Activated CD4-positive, alpha-beta memory T cell treated with anti-CD3 and anti-CD28 coated beads, Interleukin-2, amount 10 ng/mL, durations not matched to agents 7 days and 5 days (primary cell): Measurements from ENCODE around the gene HAS3. TPM values are rescaled to one million over a fixed set of nuclear protein-coding genes. Genes with fewer than 3 reads are reported as not detected.

Source experiments
- total RNA-seq, 2 experiments: library from RNA; stranded (reverse); gene quantifications; one replicate each; pipeline ENCODE4 v1.2.3, GENCODE V29; 2021

Gene HAS3
- total RNA-seq, 2 experiments from 2014 or later = 0.38 to 0.71 TPM

Other genes starting within 250 kb of the HAS3 start
- 100 to 1,000 TPM; 133 to 138 TPM for gene CHTF8, start 26.9 kb downstream of the HAS3 start, total RNA-seq
- gene UTP4, start 27.0 kb downstream of the HAS3 start, total RNA-seq = 10 to 100 TPM; 39.7 to 48.7 TPM
- gene SNTB2, start 81.5 kb downstream of the HAS3 start, total RNA-seq = 10 to 100 TPM; 23.3 to 25.9 TPM
- gene VPS4A, start 205.7 kb downstream of the HAS3 start, total RNA-seq = 10 to 100 TPM; 32.3 to 34.9 TPM
- 1 to 10 TPM; 8.8 to 9.7 TPM for gene PDF, start 224.9 kb downstream of the HAS3 start, total RNA-seq
- 10 to 100 TPM; 30.6 to 30.7 TPM for gene COG8, start 233.9 kb downstream of the HAS3 start, total RNA-seq
- gene NIP7, start 234.1 kb downstream of the HAS3 start, total RNA-seq = 10 to 100 TPM; 36.0 to 36.7 TPM
- gene TMED6, start 246.1 kb downstream of the HAS3 start, total RNA-seq = 1 to 10 TPM; 1.3 to 1.8 TPM